Activated naive CD8-positive, alpha-beta T cell treated with anti-CD3 and anti-CD28 coated beads, Interleukin-2, amount 10 ng/mL, durations not matched to agents 7 days and 5 days (primary cell): ENCODE data around the gene LIFR. TPM values are rescaled to one million over a fixed set of nuclear protein-coding genes. Genes with fewer than 3 reads are reported as not detected.
"Not testable (repeated sequence)": the region's sequence is repeated elsewhere in the genome, so short reads cannot be mapped to it uniquely, and the experiment has no call there.

Experiments used
- ATAC-seq: fragments of 150-1000 bp; cut with Tn5 transposase; one replicate; pipeline ENCODE4 v1.10.0; 2021; ENCODE audit warnings: low read depth, moderate library complexity
- POLR2A ChIA-PET: fragments of 350-600 bp; sonication (Branson Sonifier 250); formaldehyde crosslinking; loops from one replicate; lab custom pipeline; 2021; ENCODE audit warnings: antibody characterized with exemption; lab: Charles Lee
- DNase-seq: peaks from one replicate; pipeline ENCODE4 v3.0.0; 2021
- H3K27ac Mint-ChIP-seq: one replicate; pipeline ENCODE4 v1.8.0; 2022; ENCODE audit warnings: mild to moderate bottlenecking, mixed read lengths
- H3K27me3 Mint-ChIP-seq: one replicate; pipeline ENCODE4 v1.8.0; 2022; ENCODE audit warnings: mild to moderate bottlenecking, moderate library complexity, mixed read lengths
- H3K36me3 Mint-ChIP-seq: one replicate; pipeline ENCODE4 v1.8.0; 2021; ENCODE audit warnings: mild to moderate bottlenecking, mixed read lengths
- H3K4me1 Mint-ChIP-seq: one replicate; pipeline ENCODE4 v1.8.0; 2021; ENCODE audit warnings: mixed read lengths
- H3K4me3 Mint-ChIP-seq: one replicate; pipeline ENCODE4 v1.8.0; 2022; ENCODE audit warnings: mild to moderate bottlenecking, moderate library complexity, mixed read lengths
- H3K9me3 Mint-ChIP-seq: one replicate; pipeline ENCODE4 v1.8.0; 2021; ENCODE audit warnings: mixed read lengths
- total RNA-seq, 2 experiments: library from RNA; stranded (reverse); gene quantifications; one replicate each; pipeline ENCODE4 v1.2.3, GENCODE V29; 2021

The LIFR gene
- total RNA-seq, 2 experiments from 2014 or later, result not detected

DNA sequence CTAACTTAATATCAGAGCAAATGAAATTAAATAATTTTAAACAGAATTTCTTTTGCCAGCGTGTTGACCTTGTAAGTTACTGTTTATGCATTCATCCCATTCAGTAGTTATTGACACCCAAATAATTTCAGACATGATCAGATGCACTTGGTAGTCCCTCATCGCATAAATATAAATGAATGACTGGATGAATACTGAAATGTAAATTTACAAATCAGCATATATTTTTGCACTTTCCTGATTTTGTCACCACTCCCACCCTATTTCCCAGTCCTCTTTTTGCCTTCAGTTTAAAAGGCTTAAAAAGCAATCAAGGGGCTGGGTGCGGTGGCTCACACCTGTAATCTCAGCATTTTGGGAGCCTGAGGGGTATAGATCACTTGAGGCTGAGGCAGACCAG, 17.1 kb upstream of the LIFR start:
- ATAC-seq (no peak), DNase-seq (no peak)
- POLR2A ChIA-PET, result no interaction called here
- no peaks in the 10 kb centered on the region for H3K36me3 Mint-ChIP-seq
- H3K4me1 Mint-ChIP-seq, result no peaks in the 10 kb centered on the region
- no peaks in the 10 kb centered on the region for H3K9me3 Mint-ChIP-seq
- H3K27me3 Mint-ChIP-seq, result peaks cover 17% of the 10 kb centered on the region
- no peak overlapping the region for H3K4me3 Mint-ChIP-seq
- no peak overlapping the region for H3K27ac Mint-ChIP-seq

DNA sequence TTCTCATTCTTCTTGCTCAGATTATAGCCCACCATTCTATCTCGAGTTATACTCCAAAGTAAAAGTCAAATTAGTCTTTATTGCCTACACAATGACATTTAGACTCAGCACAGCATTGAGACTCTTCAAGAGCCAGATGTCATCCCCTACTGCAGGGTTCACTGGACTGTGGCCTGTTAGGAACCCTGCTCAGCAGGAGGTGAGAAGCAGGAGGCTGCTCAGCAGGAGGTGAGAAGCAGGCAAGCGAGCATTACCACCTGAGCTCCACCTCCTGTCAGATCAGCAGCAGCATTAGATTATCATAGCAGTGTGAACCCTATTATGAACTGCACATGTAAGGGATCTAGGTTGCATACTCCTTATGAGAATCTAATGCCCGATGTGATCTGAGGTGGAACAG, 12.7 kb upstream of the LIFR start:
- peaks cover 9% of the 10 kb centered on the region for H3K27me3 Mint-ChIP-seq
- H3K4me1 Mint-ChIP-seq, result no peaks in the 10 kb centered on the region
- POLR2A ChIA-PET, result no interaction called here
- H3K27ac Mint-ChIP-seq, result no peak overlapping the region
- H3K4me3 Mint-ChIP-seq, result no peak overlapping the region
- no peaks in the 10 kb centered on the region for H3K36me3 Mint-ChIP-seq
- ATAC-seq (no peak), DNase-seq (no peak)
- H3K9me3 Mint-ChIP-seq, result no peaks in the 10 kb centered on the region

DNA sequence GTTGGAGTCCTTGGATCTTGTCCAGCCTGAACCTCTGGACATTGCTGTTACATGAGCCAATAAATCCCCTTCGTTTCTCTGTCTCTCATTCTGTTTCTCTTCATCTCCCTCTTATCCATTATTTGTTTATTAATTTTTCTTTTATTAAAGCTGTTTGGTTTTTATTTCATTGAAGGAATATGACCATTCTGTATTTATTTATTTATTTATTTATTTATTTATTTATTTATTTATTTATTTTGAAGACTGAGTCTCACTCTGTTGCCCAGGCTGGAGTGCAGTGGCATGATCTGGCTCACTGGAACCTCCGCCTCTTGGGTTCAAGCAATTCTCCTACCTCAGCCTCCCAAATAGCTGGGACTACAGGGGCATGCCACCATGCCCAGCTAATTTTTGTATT, 10.9 kb upstream of the LIFR start:
- POLR2A ChIA-PET, H3K27ac Mint-ChIP-seq, H3K4me1 Mint-ChIP-seq, H3K4me3 Mint-ChIP-seq, ATAC-seq, H3K9me3 Mint-ChIP-seq, H3K36me3 Mint-ChIP-seq, DNase-seq: not testable (repeated sequence)
- peaks cover 11% of the 10 kb centered on the region for H3K27me3 Mint-ChIP-seq

DNA sequence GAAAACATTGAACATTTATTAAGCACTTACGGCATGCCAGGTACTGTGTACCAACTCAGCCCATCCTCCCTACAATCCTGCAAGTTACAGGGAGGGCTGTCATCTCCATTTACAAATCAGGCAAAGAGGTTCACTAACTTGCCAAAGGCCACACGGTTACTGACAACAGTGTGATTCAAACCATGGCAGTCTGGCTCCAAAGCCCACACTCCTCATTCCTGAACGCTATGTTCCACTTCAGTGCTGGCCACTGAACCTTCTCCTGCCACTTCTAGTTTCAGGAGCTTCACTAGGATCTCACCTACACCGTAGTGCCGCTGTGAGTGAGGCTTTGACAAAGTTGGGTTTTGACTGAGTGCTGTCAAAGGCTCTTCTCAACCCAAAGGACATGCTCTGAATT, 7.2 kb upstream of the LIFR start:
- Mint-ChIP-seq H3K4me3 (no peak overlapping the region), H3K27me3 (peaks cover 29% of the 10 kb centered on the region), H3K36me3 (no peaks in the 10 kb centered on the region), H3K4me1 (no peaks in the 10 kb centered on the region), H3K9me3 (no peaks in the 10 kb centered on the region), H3K27ac (no peak overlapping the region)
- no peak for ATAC-seq
- DNase-seq, result no peak
- POLR2A ChIA-PET, result no interaction called here

DNA sequence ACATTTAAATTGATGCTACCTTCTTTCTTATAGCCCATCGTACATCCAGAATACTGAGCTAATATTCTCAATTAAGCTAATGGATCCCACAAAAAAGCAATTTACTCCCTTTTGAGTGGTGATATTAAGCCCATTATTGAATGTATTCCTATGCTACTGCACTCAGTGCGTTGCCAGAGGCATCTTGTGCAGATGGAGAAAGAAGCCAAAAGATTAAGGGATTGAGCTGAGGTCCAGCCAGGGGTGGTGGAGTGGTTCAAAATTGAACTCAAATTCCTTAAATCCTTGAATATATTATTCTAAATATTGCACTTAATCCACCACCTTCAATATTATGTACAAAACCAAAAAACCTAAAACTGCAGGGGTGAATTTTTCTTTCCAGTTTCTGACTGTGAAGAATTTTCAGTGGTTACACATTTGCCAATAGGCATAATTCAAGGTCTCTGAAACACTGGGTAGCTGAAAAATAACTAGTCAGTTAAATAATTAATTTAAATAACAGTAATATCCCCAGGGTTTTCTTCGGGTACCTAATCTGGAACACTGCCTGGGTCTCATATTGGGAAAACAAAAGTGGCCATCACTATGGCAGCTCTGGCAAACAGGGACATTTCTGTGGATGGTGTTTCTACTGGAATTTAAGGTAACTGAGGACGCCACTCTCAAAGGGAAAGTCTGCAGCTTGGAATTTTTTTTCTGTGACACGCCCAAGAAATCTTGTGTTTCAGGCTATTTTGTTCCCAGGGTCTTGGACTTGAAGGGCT, 6.2 kb upstream of the LIFR start:
- POLR2A ChIA-PET, result no interaction called here
- Mint-ChIP-seq H3K27ac (no peak overlapping the region), H3K4me3 (no peak overlapping the region), H3K9me3 (no peaks in the 10 kb centered on the region), H3K36me3 (no peaks in the 10 kb centered on the region), H3K27me3 (peaks cover 38% of the 10 kb centered on the region), H3K4me1 (no peaks in the 10 kb centered on the region)
- ATAC-seq (no peak), DNase-seq (no peak)

DNA sequence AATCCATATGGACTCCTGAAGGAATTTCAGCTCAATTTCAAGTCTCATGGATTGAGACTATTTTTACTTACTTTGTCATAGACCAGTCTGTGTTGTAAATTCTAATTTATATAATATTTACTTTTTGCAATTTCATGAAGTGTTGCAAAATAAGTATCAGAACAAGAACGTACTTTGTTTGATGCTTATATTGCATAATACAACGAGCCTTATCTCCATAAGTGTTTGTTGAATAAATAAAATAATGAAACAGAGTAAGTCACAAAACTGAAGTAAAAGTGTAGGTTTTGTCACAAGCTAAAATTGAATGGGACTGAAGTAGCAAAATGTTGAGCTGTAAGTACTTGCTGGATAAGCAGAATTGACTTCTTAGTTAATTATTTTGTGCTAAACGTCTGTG, 3.0 kb upstream of the LIFR start:
- DNase-seq (no peak), ATAC-seq (no peak)
- Mint-ChIP-seq H3K4me3 (no peak overlapping the region), H3K4me1 (peaks cover 7% of the 10 kb centered on the region), H3K36me3 (no peaks in the 10 kb centered on the region), H3K9me3 (no peaks in the 10 kb centered on the region), H3K27me3 (peaks cover 61% of the 10 kb centered on the region), H3K27ac (no peak overlapping the region)
- POLR2A ChIA-PET, result no interaction called here

DNA sequence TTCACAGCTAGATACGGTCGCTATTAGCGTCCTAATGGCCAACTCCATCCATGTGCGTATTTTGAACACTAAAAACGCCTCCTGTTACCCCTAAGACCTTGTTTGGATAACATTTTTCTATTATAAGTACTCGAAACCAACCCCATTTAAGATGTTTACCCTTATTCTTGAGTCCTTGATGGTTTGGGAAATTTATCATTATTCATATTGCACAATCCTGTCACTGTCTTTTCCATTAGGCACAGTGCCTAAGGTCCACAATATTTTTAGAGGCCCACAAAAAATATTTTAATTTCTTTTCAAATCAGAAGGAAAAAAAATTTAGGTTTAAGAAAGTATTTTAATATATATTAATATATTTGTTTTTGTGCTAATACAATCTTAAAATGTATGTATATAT, 1.3 kb upstream of the LIFR start:
- ATAC-seq, result no peak
- DNase-seq, result no peak
- Mint-ChIP-seq H3K36me3 (no peaks in the 10 kb centered on the region), H3K27ac (no peak overlapping the region), H3K4me1 (peaks cover 11% of the 10 kb centered on the region), H3K9me3 (no peaks in the 10 kb centered on the region), H3K4me3 (no peak overlapping the region), H3K27me3 (peaks cover 70% of the 10 kb centered on the region)
- POLR2A ChIA-PET, result no interaction called here

DNA sequence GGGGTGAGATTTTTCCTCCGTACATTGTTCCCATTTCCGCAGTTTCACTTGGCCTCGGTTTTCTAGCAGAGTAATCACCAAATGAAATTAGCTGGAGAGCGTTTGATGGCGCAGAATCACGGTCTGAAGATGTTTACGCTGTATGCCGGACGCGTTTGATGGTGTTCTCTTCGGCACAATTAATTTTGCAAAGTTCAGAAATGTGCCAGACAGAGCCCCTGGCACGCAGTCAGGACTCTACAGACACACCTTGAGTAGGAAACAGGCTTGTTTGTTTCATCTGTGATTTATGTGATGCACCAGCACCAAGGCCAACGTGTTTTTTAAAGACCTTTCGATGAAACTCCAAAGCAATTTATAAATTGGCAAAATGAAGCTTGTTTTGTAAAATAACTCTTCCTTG, 863 bp upstream of the LIFR start:
- Mint-ChIP-seq H3K4me1 (peaks cover 11% of the 10 kb centered on the region), H3K27ac (no peak overlapping the region), H3K36me3 (no peaks in the 10 kb centered on the region), H3K4me3 (peak overlapping the region; percentile 77), H3K27me3 (peaks cover 75% of the 10 kb centered on the region), H3K9me3 (no peaks in the 10 kb centered on the region)
- no peak for ATAC-seq
- POLR2A ChIA-PET, result no interaction called here
- DNase-seq, result no peak

DNA sequence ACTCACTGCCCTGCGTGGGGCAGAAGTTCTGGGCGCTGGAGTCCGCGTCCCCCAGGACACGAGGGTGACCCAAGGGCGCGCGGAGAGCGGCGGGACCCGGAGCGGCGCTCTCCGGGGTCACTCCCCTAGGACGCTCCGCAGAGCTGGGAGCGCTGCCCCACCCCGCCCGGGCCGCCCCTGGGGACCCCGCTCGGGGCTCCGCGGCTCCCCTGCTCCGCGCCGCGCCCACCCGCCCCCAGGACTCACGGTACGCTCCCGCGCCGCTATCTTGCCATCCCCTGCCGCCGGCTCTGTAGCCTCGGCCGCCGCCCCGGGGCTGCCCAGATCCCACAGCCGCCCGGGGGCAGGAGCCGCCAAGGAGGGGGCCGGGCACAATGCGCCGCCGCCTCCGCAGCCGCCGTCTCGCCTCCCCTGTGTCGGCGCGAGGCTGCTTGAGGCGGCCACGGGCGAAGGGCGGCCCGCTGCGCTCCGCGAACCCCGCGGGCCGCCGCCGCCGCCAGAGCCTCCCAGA, 303 bp downstream of the LIFR start:
- Mint-ChIP-seq H3K9me3 (no peaks in the 10 kb centered on the region), H3K27ac (no peak overlapping the region), H3K36me3 (no peaks in the 10 kb centered on the region), H3K27me3 (peaks cover 80% of the 10 kb centered on the region), H3K4me1 (peaks cover 11% of the 10 kb centered on the region), H3K4me3 (peak overlapping the region; percentile 71)
- POLR2A ChIA-PET, result no interaction called here
- ATAC-seq (peak; percentile 79), DNase-seq (no peak)

DNA sequence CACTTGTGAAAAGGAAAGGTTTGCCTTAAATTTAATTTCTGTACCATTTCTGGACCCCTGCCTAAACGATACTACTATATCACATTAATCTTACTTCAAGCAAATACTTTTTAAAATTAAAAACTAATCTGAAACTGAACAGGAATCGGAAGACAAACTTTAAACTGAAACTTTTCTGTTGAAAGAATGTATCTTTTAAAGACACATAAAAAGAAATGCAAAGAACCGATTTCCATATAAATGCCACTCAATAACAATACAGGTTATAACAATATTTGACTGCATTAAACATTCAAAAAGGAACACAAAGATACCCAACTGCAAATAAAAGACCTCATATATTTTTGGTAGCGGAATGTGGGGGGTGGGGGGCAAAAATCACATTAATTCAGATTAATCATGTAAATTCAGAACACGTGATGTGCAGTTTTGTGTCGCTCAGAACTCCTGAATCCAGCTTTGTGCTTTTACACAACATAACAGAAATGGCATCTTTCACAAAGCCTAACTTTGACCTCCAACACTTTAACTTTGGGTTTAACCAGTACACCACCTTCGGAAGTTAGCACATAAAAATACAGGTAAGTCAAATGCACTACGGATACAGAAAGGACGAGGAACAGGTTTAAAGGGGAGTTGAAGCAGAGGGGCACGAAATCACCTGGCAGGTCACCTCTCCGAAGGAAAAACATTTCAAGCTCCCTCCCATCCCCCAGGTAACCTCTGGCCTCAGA, 925 bp downstream of the LIFR start:
- Mint-ChIP-seq H3K4me3 (peak overlapping the region; percentile 71), H3K27ac (no peak overlapping the region), H3K36me3 (no peaks in the 10 kb centered on the region), H3K27me3 (peaks cover 74% of the 10 kb centered on the region), H3K4me1 (peaks cover 11% of the 10 kb centered on the region), H3K9me3 (no peaks in the 10 kb centered on the region)
- POLR2A ChIA-PET, result no interaction called here
- ATAC-seq (no peak), DNase-seq (no peak)

DNA sequence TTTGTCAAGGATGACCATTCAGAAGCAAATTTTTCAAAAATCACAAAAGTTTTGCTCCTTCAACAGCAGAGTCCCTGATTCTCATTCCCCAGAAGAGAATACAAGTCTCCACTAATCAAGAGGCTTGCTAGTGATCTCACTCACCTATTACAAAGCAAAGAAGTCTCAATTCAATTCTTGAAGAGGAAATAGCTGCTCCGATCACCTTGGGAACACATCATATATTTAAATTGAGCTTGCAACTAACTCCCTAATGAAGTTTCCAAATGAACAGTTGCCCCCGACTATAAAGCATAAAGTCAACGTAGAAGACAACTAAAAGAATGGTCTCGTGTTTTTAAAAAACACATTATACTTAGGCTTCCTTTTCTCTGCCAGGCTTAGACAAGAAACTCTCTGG, 1.6 kb downstream of the LIFR start:
- Mint-ChIP-seq H3K27ac (no peak overlapping the region), H3K9me3 (no peaks in the 10 kb centered on the region), H3K4me1 (peaks cover 11% of the 10 kb centered on the region), H3K36me3 (no peaks in the 10 kb centered on the region), H3K27me3 (peaks cover 70% of the 10 kb centered on the region), H3K4me3 (no peak overlapping the region)
- ATAC-seq (no peak), DNase-seq (no peak)
- POLR2A ChIA-PET, result no interaction called here

DNA sequence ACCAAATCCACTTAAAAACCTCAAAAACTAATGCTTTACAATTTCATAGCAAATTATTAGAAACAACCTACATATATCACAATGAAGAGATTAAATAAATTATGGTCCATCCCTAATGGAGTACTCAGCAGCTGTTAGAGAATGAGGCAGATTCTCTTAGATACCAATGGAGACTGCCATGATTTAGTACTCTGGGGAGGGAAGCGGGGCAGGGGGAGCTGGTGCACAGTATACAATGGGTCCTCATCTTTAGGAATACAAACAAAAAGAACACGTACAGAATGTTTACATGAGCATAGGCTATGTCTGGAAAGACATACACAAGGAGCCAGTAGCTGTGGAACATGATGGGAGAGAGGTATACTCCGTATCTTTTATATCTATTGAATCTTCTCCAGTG, 2.0 kb downstream of the LIFR start:
- no peak for ATAC-seq
- no peaks in the 10 kb centered on the region for H3K9me3 Mint-ChIP-seq
- no peak overlapping the region for H3K4me3 Mint-ChIP-seq
- peaks cover 71% of the 10 kb centered on the region for H3K27me3 Mint-ChIP-seq
- POLR2A ChIA-PET, result no interaction called here
- H3K27ac Mint-ChIP-seq, result no peak overlapping the region
- DNase-seq, result no peak
- no peaks in the 10 kb centered on the region for H3K36me3 Mint-ChIP-seq
- H3K4me1 Mint-ChIP-seq, result peaks cover 11% of the 10 kb centered on the region

DNA sequence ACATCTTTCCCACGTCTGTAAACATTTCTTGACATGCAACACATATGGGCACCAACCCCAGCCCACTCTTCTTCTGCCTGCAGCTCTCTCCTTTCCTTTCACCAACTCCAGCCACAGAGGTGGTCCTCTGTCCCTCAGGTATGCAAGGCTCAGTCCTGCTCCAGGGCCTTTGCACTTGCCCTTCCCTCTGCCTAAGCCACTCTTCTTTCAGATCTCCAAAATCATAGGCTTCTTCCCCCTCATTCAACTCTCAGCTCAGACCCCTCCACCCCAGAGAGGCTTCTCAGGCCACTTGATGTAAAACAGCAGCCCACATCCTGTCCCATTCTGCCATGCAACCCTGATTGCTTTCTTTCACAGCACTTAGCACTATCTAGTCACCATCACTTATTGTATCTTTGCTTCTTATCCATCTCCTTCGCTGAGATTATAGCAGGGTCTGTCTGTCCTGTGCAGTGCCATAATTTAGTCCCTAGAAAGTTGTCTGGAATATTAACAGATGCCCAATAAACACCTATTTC, 3.4 kb downstream of the LIFR start:
- H3K4me1 Mint-ChIP-seq, result peaks cover 11% of the 10 kb centered on the region
- DNase-seq (no peak), ATAC-seq (no peak)
- H3K36me3 Mint-ChIP-seq, result no peaks in the 10 kb centered on the region
- H3K4me3 Mint-ChIP-seq, result no peak overlapping the region
- no peaks in the 10 kb centered on the region for H3K9me3 Mint-ChIP-seq
- POLR2A ChIA-PET, result no interaction called here
- no peak overlapping the region for H3K27ac Mint-ChIP-seq
- H3K27me3 Mint-ChIP-seq, result peaks cover 64% of the 10 kb centered on the region
